Spleen (tissue), 7 donors: ENCODE measurements around the gene NECAB3.

Experiments used
- POLR2A ChIP-seq, 3 donors: fragments of 450-650 bp; IDR thresholded peaks; one replicate each; pipeline ENCODE4 v1.5.1; 2017; ENCODE audit warnings: antibody characterized with exemption in 3 of 3, mild to moderate bottlenecking in 1 of 3
- POLR2AphosphoS5 ChIP-seq, 3 donors: sonication (generic); formaldehyde crosslinking; IDR thresholded peaks; one replicate each; pipeline ENCODE4 v1.5.1; 2017; ENCODE audit warnings: antibody characterized with exemption in 3 of 3
- TF ChIP-seq, protein P1 (sequence below), 11 experiments: fragments of 200-600 bp in 7 of 11; fragments of 450-650 bp in 4 of 11; sonication (generic) in 4 of 11; IDR thresholded peaks in 8 of 11; conservative IDR thresholded peaks in 3 of 11; 1 replicate in 7 of 11; 2 replicates in 4 of 11; pipeline versions ENCODE4 v1.4.0 to v1.8.0; 2016 to 2021; ENCODE audit warnings: antibody characterized with exemption in 11 of 11, inconsistent platforms in 4 of 11, mild to moderate bottlenecking in 1 of 11
- donor health status: DM: no; HTN: no; CAD: no; lungs with moderate emphysema.
- donor health status: DM: no; HTN: no; CAD: no.
- donor health status: DM: no; HTN: no; CAD: no.

DNA sequence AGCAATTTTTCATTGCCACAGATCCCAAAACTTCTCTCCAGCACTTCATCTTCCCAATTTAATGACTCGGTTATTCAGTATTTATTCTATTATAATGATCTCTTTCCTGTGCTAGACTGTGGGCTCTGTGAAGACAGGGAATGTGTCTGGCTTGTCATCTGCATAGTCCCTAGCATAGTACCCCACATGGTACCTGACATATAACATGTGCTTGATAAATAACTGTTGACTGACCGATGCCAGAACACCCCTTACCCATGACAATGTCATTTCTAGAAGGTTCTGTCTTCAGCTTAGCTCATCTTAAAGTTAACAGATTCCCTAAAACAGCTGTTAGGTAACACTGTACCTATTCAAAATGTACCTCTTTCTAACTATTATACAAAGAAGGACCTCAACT is 42.3 kb upstream of the NECAB3 start:
- TF ChIP-seq POLR2AphosphoS5 (IDR thresholded peaks at IDR 0.05) (no peak), POLR2A (IDR thresholded peaks at IDR 0.05) (no peak)
- TF ChIP-seq, protein P1, sequence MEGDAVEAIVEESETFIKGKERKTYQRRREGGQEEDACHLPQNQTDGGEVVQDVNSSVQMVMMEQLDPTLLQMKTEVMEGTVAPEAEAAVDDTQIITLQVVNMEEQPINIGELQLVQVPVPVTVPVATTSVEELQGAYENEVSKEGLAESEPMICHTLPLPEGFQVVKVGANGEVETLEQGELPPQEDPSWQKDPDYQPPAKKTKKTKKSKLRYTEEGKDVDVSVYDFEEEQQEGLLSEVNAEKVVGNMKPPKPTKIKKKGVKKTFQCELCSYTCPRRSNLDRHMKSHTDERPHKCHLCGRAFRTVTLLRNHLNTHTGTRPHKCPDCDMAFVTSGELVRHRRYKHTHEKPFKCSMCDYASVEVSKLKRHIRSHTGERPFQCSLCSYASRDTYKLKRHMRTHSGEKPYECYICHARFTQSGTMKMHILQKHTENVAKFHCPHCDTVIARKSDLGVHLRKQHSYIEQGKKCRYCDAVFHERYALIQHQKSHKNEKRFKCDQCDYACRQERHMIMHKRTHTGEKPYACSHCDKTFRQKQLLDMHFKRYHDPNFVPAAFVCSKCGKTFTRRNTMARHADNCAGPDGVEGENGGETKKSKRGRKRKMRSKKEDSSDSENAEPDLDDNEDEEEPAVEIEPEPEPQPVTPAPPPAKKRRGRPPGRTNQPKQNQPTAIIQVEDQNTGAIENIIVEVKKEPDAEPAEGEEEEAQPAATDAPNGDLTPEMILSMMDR (IDR thresholded peaks at IDR 0.05 in 8 of 11, conservative IDR thresholded peaks at IDR 0.05 in 3 of 11) = no peak
